ENCODE measurements around the gene KRT26.

Gene KRT26

GRCh38 chr17:40724656-40725055, 47.3 kb downstream of the KRT26 start:
- no peak for DNase-seq

GRCh38 chr17:40722241-40722640, 49.8 kb downstream of the KRT26 start:
- DNase-seq: no peak

- no peak for DNase-seq
These were observed 51.1 kb downstream of the KRT26 start for GRCh38 chr17:40720899-40721298.

- no peak for DNase-seq
These were observed 53.1 kb downstream of the KRT26 start for GRCh38 chr17:40718930-40719329.

- no peak for DNase-seq
These were observed 54.2 kb downstream of the KRT26 start for GRCh38 chr17:40717776-40718175.
